HG03139 (cell line): ENCODE measurements around the gene HNRNPL.
"Not testable (repeated sequence)": the region's sequence is repeated elsewhere in the genome, so short reads cannot be mapped to it uniquely, and the experiment has no call there.

ENCODE experiments used
- ATAC-seq: cut with Tn5 transposase; IDR thresholded peaks from one replicate; pipeline ENCODE4 v1.9.1; 2021; ENCODE audit not compliant: unreplicated experiment

The HNRNPL gene

GRCh38 chr19:38803543-38803942, 46.2 kb downstream of the HNRNPL start:
- ATAC-seq, result no peak

GRCh38 chr19:38801359-38802095, 48.3 kb downstream of the HNRNPL start:
- ATAC-seq, result no peak

GRCh38 chr19:38800577-38801347, 49.0 kb downstream of the HNRNPL start:
- ATAC-seq, result no peak

GRCh38 chr19:38799104-38799503, 50.7 kb downstream of the HNRNPL start:
- ATAC-seq, result no peak

GRCh38 chr19:38797781-38798180, 52.0 kb downstream of the HNRNPL start:
- not testable (repeated sequence) for ATAC-seq

GRCh38 chr19:38796154-38796553, 53.6 kb downstream of the HNRNPL start:
- no peak for ATAC-seq

GRCh38 chr19:38795549-38795948, 54.2 kb downstream of the HNRNPL start:
- no peak for ATAC-seq

- no peak for ATAC-seq
These were observed 56.1 kb downstream of the HNRNPL start for GRCh38 chr19:38793671-38794070.

- no peak for ATAC-seq
These were observed 56.6 kb downstream of the HNRNPL start for GRCh38 chr19:38793177-38793576.

GRCh38 chr19:38792250-38793111, 57.3 kb downstream of the HNRNPL start:
- ATAC-seq, result no peak

GRCh38 chr19:38791451-38792064, 58.2 kb downstream of the HNRNPL start:
- ATAC-seq, result not testable (repeated sequence)

- ATAC-seq, result not testable (repeated sequence)
These were observed 59.0 kb downstream of the HNRNPL start for GRCh38 chr19:38790507-38791403.

- ATAC-seq, result no peak
These were observed 61.1 kb downstream of the HNRNPL start, which contains the start of gene LGALS7B for GRCh38 chr19:38788478-38789243. Gene LGALS7B, plus strand, starts transcription at chr19:38789200. Its CDS starts 27 bp downstream, at chr19:38789227.

- ATAC-seq, result no peak
These were observed 63.1 kb downstream of the HNRNPL start for GRCh38 chr19:38786572-38787265.
